Ishikawa (cell line): ENCODE results near the gene FAM181B.

Source experiments
- CEBPB ChIP-seq: IDR thresholded peaks from 2 replicates; pipeline ENCODE4 v1.6.1; 2012
- CREB1 ChIP-seq: IDR thresholded peaks from 2 replicates; pipeline ENCODE4 v1.6.1; 2012; ENCODE audit warnings: low read depth
- EGR1 ChIP-seq: IDR thresholded peaks from 2 replicates; pipeline ENCODE4 v1.6.1; 2012
- EP300 ChIP-seq: IDR thresholded peaks from 2 replicates; pipeline ENCODE4 v1.6.1; 2012; ENCODE audit warnings: borderline replicate concordance
- FOXM1 ChIP-seq: IDR thresholded peaks from 2 replicates; pipeline ENCODE4 v1.6.1; 2012; ENCODE audit warnings: low read depth, borderline replicate concordance
- MAX ChIP-seq: IDR thresholded peaks from 2 replicates; pipeline ENCODE4 v1.6.1; 2012
- NFIC ChIP-seq: IDR thresholded peaks from 2 replicates; pipeline ENCODE4 v1.6.1; 2012
- RAD21 ChIP-seq: IDR thresholded peaks from 2 replicates; pipeline ENCODE4 v1.6.1; 2012; ENCODE audit warnings: low read depth
- REST ChIP-seq: IDR thresholded peaks from 2 replicates; pipeline ENCODE4 v1.6.1; 2012; ENCODE audit warnings: low read depth, mild to moderate bottlenecking
- TAF1 ChIP-seq: IDR thresholded peaks from 2 replicates; pipeline ENCODE4 v1.6.1; 2012; ENCODE audit warnings: low read depth, mild to moderate bottlenecking
- TCF12 ChIP-seq: IDR thresholded peaks from 2 replicates; pipeline ENCODE4 v1.6.1; 2012; ENCODE audit warnings: low read depth
- TEAD4 ChIP-seq: IDR thresholded peaks from 2 replicates; pipeline ENCODE4 v1.6.1; 2012
- USF1 ChIP-seq: IDR thresholded peaks from 2 replicates; pipeline ENCODE4 v1.6.1; 2012
- YY1 ChIP-seq: IDR thresholded peaks from 2 replicates; pipeline ENCODE4 v1.6.1; 2012; ENCODE audit warnings: low read depth
- ZBTB7A ChIP-seq: IDR thresholded peaks from 2 replicates; pipeline ENCODE4 v1.6.1; 2012; ENCODE audit warnings: low read depth

FAM181B gene

GRCh38 chr11:82722231-82722630 is 11.4 kb downstream of the FAM181B start:
- TF ChIP-seq NFIC (no peak), EP300 (no peak), ZBTB7A (no peak), RAD21 (no peak), TAF1 (no peak), USF1 (no peak), YY1 (no peak), TEAD4 (no peak), CREB1 (no peak), MAX (no peak), REST (no peak), TCF12 (no peak), FOXM1 (no peak), CEBPB (no peak), EGR1 (no peak)

- TF ChIP-seq TEAD4: no peak
- no peak for TF ChIP-seq TAF1
- TF ChIP-seq CREB1: no peak
Observed at GRCh38 chr11:82720267-82721065, 13.2 kb downstream of the FAM181B start.

GRCh38 chr11:82719361-82720105 is 14.1 kb downstream of the FAM181B start:
- TF ChIP-seq MAX (no peak), ZBTB7A (no peak), CREB1 (no peak), REST (no peak), FOXM1 (no peak)

GRCh38 chr11:82718821-82719220 is 14.8 kb downstream of the FAM181B start:
- TF ChIP-seq TEAD4 (no peak), YY1 (no peak), FOXM1 (no peak), MAX (no peak), USF1 (no peak), REST (no peak), NFIC (no peak), CREB1 (no peak), RAD21 (no peak), EGR1 (no peak), CEBPB (no peak), TAF1 (no peak)
